HepG2 (cell line): ENCODE data around the gene RHOG. TPM values are rescaled to one million over a fixed set of nuclear protein-coding genes. Genes with fewer than 3 reads are reported as not detected.

Experiments used
- ATAC-seq: fragments of 200-7000 bp; cut with Tn5 transposase; 3 replicates; pipeline ENCODE4 v1.9.1; 2020; ENCODE audit warnings: mild to moderate bottlenecking, moderate library complexity
- Bru-seq: library from RNA; stranded (reverse); fragments of 400-500 nt; gene quantifications from one replicate; lab custom pipeline; 2021; lab: Mats Ljungman, UMichigan
- BruChase-seq, 2 experiments: library from RNA; stranded (reverse); fragments of 400-500 nt; gene quantifications; one replicate each; lab custom pipeline; 2021; lab: Mats Ljungman, UMichigan
- BruUV-seq: library from RNA; stranded (reverse); fragments of 400-500 nt; replicated peaks from 2 replicates; lab custom pipeline; 2021; lab: Mats Ljungman, UMichigan
- CTCF ChIA-PET: fragments of 300-600 bp; formaldehyde crosslinking; extraction: SDS; loops from one replicate; lab custom pipeline; 2021; ENCODE audit warnings: low total read pairs, inconsistent platforms, low intra/inter-chr PET ratio; lab: Yijun Ruan, JAX
- POLR2A ChIA-PET: fragments of 350-600 bp; sonication (Branson Sonifier 250); formaldehyde crosslinking; loops from one replicate; lab custom pipeline; 2020; ENCODE audit warnings: antibody characterized with exemption, inconsistent platforms; lab: Yijun Ruan, JAX
- DNase-seq: peaks from one replicate; pipeline ENCODE4 v3.0.0-alpha.2; 2015; ENCODE audit warnings: low spot score
- FAIRE-seq: peaks from 3 replicates; lab custom pipeline; 2011; peaks lifted over from hg19 to GRCh38; lab: Jason Lieb, UNC
- H2AFZ ChIP-seq: one replicate; pipeline ENCODE4 v1.6.1; 2011; ENCODE audit warnings: low read length, inconsistent platforms
- H3K27ac ChIP-seq: fragments of 300-600 bp; 3 replicates; pipeline ENCODE4 v1.8.0; 2011; ENCODE audit warnings: mixed run types, mild to moderate bottlenecking, mixed read lengths, low read length, inconsistent platforms; ENCODE audit not compliant: insufficient read depth; ENCODE audit errors: extremely low read length
- H3K27me3 ChIP-seq, 2 experiments: fragments of 200-600 bp in 1 of 2; 2 replicates in 1 of 2; 3 replicates in 1 of 2; pipeline versions ENCODE4 v1.6.0 to v1.8.0; 2011; ENCODE audit warnings: low read length in 2 of 2, mild to moderate bottlenecking in 2 of 2, moderate library complexity in 2 of 2, inconsistent platforms in 1 of 2; ENCODE audit not compliant: insufficient read depth in 2 of 2, control insufficient read depth in 1 of 2
- H3K36me3 ChIP-seq, 2 experiments: fragments of 200-600 bp in 1 of 2; replicated peaks in 1 of 2; 2 replicates in 1 of 2; 3 replicates in 1 of 2; pipeline versions ENCODE4 v1.5.1 to v1.8.0; 2011; ENCODE audit warnings: low read length in 2 of 2, inconsistent platforms in 1 of 2; ENCODE audit not compliant: insufficient read depth in 2 of 2, control insufficient read depth in 1 of 2
- H3K4me1 ChIP-seq: 2 replicates; pipeline ENCODE4 v1.5.1; 2012; ENCODE audit warnings: low read length, inconsistent platforms; ENCODE audit not compliant: insufficient read depth
- H3K4me2 ChIP-seq: 2 replicates; pipeline ENCODE4 v1.6.0; 2011; ENCODE audit warnings: low read depth, low read length, inconsistent platforms
- H3K4me3 ChIP-seq, 3 experiments: fragments of 200-600 bp in 1 of 3; sonication (generic), shearing (Covaris generic) in 1 of 3; replicated peaks in 1 of 3; 2 replicates each; pipeline ENCODE4 v1.5.1; 2011 to 2016; ENCODE audit warnings: low read length in 3 of 3, inconsistent platforms in 2 of 3, low read depth in 2 of 3, mild to moderate bottlenecking in 2 of 3, control low read depth in 1 of 3, mixed read lengths in 1 of 3; ENCODE audit not compliant: insufficient read depth in 1 of 3
- H3K79me2 ChIP-seq: one replicate; pipeline ENCODE4 v1.6.1; 2011; ENCODE audit warnings: low read length, inconsistent platforms; ENCODE audit not compliant: insufficient read depth
- H3K9ac ChIP-seq: 2 replicates; pipeline ENCODE4 v1.6.0; 2011; ENCODE audit warnings: mild to moderate bottlenecking, low read depth, low read length, inconsistent platforms; ENCODE audit not compliant: insufficient read depth
- H3K9me3 ChIP-seq: 2 replicates; pipeline ENCODE4 v1.5.1; 2012; ENCODE audit warnings: mild to moderate bottlenecking, low read length
- H4K20me1 ChIP-seq: 2 replicates; pipeline ENCODE4 v1.6.0; 2011; ENCODE audit warnings: inconsistent platforms, mild to moderate bottlenecking, low read length, moderate library complexity; ENCODE audit not compliant: insufficient read depth
- CBX1 ChIP-seq: IDR thresholded peaks from one replicate; pipeline ENCODE4 v1.6.1; 2016; ENCODE audit warnings: antibody characterized with exemption, low read depth
- KDM5A ChIP-seq: fragments of 200-600 bp; sonication (generic); IDR thresholded peaks from 2 replicates; pipeline ENCODE4 v1.7.0; 2018; ENCODE audit warnings: antibody characterized with exemption, mild to moderate bottlenecking, low read length, borderline replicate concordance
- NFE2L2 ChIP-seq: fragments of 150-350 bp; IDR thresholded peaks from 2 replicates; pipeline ENCODE4 v1.6.1; 2014; ENCODE audit warnings: low read length
- PCBP1 ChIP-seq: fragments of 200-400 bp; formaldehyde crosslinking; IDR thresholded peaks from 2 replicates; pipeline ENCODE4 v1.6.1; 2017; ENCODE audit warnings: mild to moderate bottlenecking, low read depth, low read length, borderline replicate concordance
- SAP130 ChIP-seq: IDR thresholded peaks from 2 replicates; pipeline ENCODE4 v1.6.1; 2016; ENCODE audit warnings: low read depth
- SYNCRIP ChIP-seq: fragments of 200-400 bp; formaldehyde crosslinking; IDR thresholded peaks from 2 replicates; pipeline ENCODE4 v1.6.1; 2018; ENCODE audit warnings: mild to moderate bottlenecking, low read depth, low read length; ENCODE audit not compliant: insufficient read depth
- YEATS4 ChIP-seq: sonication (generic); formaldehyde crosslinking; IDR thresholded peaks from 2 replicates; pipeline ENCODE4 v1.4.0; 2020; ENCODE audit warnings: missing genetic modification reagents, borderline replicate concordance
- ZNF318 ChIP-seq: sonication (generic); formaldehyde crosslinking; IDR thresholded peaks from 2 replicates; pipeline ENCODE4 v1.4.0; 2020; ENCODE audit warnings: mild to moderate bottlenecking, missing genetic modification reagents
- WGBS: methylation state at CpG from one replicate; pipeline ENCODE4 v1.1.6; 2017; ENCODE audit warnings: low lambda C conversion rate; 5-methylcytosine and 5-hydroxymethylcytosine counted together
- in situ Hi-C: cut with HindIII; loops from 2 replicates; pipeline ENCODE4 v1.10.0; 2017; ENCODE audit warnings: low pct_unique_long_range_greater_than_20kb; ENCODE audit not compliant: extremely low pct_ligation_motif_present
- intact Hi-C: fragments of 100-400 bp; cut with micrococcal nuclease; formaldehyde crosslinking; loops from one replicate; pipeline ENCODE4 v1.10.0; 2022; ENCODE audit not compliant: unreplicated experiment
- long read RNA-seq, 2 experiments: library from RNA in 1 of 2; library from polyadenylated mRNA in 1 of 2; stranded (forward) in 1 of 2; unstranded in 1 of 2; transcript quantifications; one replicate each; pipeline ENCODE4 v2.0.0, GENCODE V29; 2019 to 2022
- polyA minus RNA-seq, 3 experiments: library from RNA; depleted of rRNA, polyadenylated mRNA; stranded (reverse); fragments of >200 nt; gene quantifications; 2 replicates each; pipeline ENCODE4 v1.2.3, GENCODE V29; 2011; ENCODE audit warnings: low replicate concordance in 1 of 3
- polyA plus RNA-seq, 8 experiments: library from polyadenylated mRNA; depleted of rRNA in 3 of 8; stranded (reverse) in 7 of 8; unstranded in 1 of 8; fragments of >200 nt; fragmentation: Illumina TruSeq in 4 of 8; extraction: Trizol in 4 of 8; gene quantifications; 2 replicates each; pipeline versions ENCODE4 v1.2.1 to v1.2.3, GENCODE V29; 2011 to 2016; ENCODE audit warnings: low read depth in 4 of 8, missing spikeins in 1 of 8, mixed read lengths in 1 of 8; ENCODE audit not compliant: insufficient read depth in 1 of 8
- total RNA-seq, 5 experiments: library from RNA; depleted of rRNA; stranded (reverse); fragments of >200 nt; fragmentation: Illumina TruSeq; extraction: Trizol; gene quantifications; 2 replicates each; pipeline ENCODE4 v1.2.3, GENCODE V29; 2016; ENCODE audit warnings: low read depth in 1 of 5

The RHOG gene
- total RNA-seq (2016; rRNA removed; fragmentation: Illumina TruSeq; extraction: Trizol) (7.7 TPM in 2 replicates), polyA plus RNA-seq (2011; rRNA removed) (23.4 and 27.1 TPM in 2 replicates), polyA minus RNA-seq (2011; rRNA and poly(A)+ RNA removed; ENCODE audit: low replicate concordance) (83.5 and 114 TPM in 2 replicates), Bru-seq, nascent RNA (percentile 58 among the genes with signal in this experiment), BruChase-seq, experiment 1, labeled RNA remaining after a 6-hour chase (percentile 56 among the genes with signal in this experiment), BruChase-seq, experiment 2, labeled RNA remaining after a 2-hour chase (percentile 52 among the genes with signal in this experiment)
- 2.6 and 3.6 TPM in 2 replicates for total RNA-seq (2016; cell fraction: cytosol; rRNA removed; fragmentation: Illumina TruSeq; extraction: Trizol; ENCODE audit: low read depth)
- 5.8 and 6.8 TPM in 2 replicates for total RNA-seq (2016; cell fraction: insoluble cytoplasmic fraction; rRNA removed; fragmentation: Illumina TruSeq; extraction: Trizol)
- total RNA-seq (2016; cell fraction: membrane; rRNA removed; fragmentation: Illumina TruSeq; extraction: Trizol): 5.8 and 7.4 TPM in 2 replicates
- 5.9 and 6.2 TPM in 2 replicates for total RNA-seq (2016; cell fraction: nucleus; rRNA removed; fragmentation: Illumina TruSeq; extraction: Trizol)
- polyA plus RNA-seq (2011; cell fraction: cytosol; rRNA removed): 28.2 and 39.4 TPM in 2 replicates
- 16.2 and 18.8 TPM in 2 replicates for polyA plus RNA-seq (2011; cell fraction: nucleus; rRNA removed)
- polyA plus RNA-seq (2012): 15.8 and 27.4 TPM in 2 replicates
- polyA plus RNA-seq (2016; cell fraction: cytosol; fragmentation: Illumina TruSeq; extraction: Trizol; ENCODE audit: low read depth): 9.6 and 10.7 TPM in 2 replicates
- polyA plus RNA-seq (2016; cell fraction: insoluble cytoplasmic fraction; fragmentation: Illumina TruSeq; extraction: Trizol; ENCODE audit: low read depth): 21.0 and 25.0 TPM in 2 replicates
- 18.5 and 19.3 TPM in 2 replicates for polyA plus RNA-seq (2016; cell fraction: membrane; fragmentation: Illumina TruSeq; extraction: Trizol; ENCODE audit: low read depth)
- 22.3 and 26.4 TPM in 2 replicates for polyA plus RNA-seq (2016; cell fraction: nucleus; fragmentation: Illumina TruSeq; extraction: Trizol; ENCODE audit: insufficient read depth, low read depth)
- polyA minus RNA-seq (2011; cell fraction: cytosol; rRNA and poly(A)+ RNA removed): 21.8 and 27.6 TPM in 2 replicates
- polyA minus RNA-seq (2011; cell fraction: nucleus; rRNA and poly(A)+ RNA removed): 11.5 and 17.4 TPM in 2 replicates
- long read RNA-seq, experiment 1, transcript RHOG-201 (2 exons, 1,319 nt): major isoform, 27 of 35 reads
- long read RNA-seq, experiment 1, partial matches to known transcripts: 7 of 35 reads
- long read RNA-seq, experiment 1, other reads (novel, unspliced or antisense): 1 of 35 reads
- long read RNA-seq, experiment 2, transcript RHOG-201 (2 exons, 1,319 nt): major isoform, 75 of 118 reads
- long read RNA-seq, experiment 2, partial matches to known transcripts: 39 of 118 reads
- long read RNA-seq, experiment 2, other reads (novel, unspliced or antisense): 2 of 118 reads

- no TSS peak for BruUV-seq
- peak within 1 kb of the TSS; percentile 9 for H2AFZ ChIP-seq
- peaks cover 5% of the 10 kb centered on the region; the same call in 1 of the 2 replicates for H4K20me1 ChIP-seq
- peak; percentile 85 for ATAC-seq
- H3K36me3 ChIP-seq: no peaks in the 10 kb centered on the region; a peak in 1 of 5 replicates
- no peak for FAIRE-seq
- H3K4me3 ChIP-seq: peak within 1 kb of the TSS; percentile 79 to 84 (median 83)
- peak within 1 kb of the TSS; percentile 75 for H3K27ac ChIP-seq
- DNase-seq: peak; percentile 35
- intact Hi-C loops: loop anchor here (1.0 to 2.0 kb wide), 3 partner anchors 14 to 32 kb away; partner anchors contain the start of genes PGAP2 and STIM1
- peak within 1 kb of the TSS; percentile 73 for H3K9ac ChIP-seq
- H3K4me1 ChIP-seq: peaks cover 46% of the 10 kb centered on the region
- H3K9me3 ChIP-seq: no peaks in the 10 kb centered on the region
- ChIA-PET POLR2A (interaction anchor here (0.5 to 4.8 kb wide), 16 partner anchors 8 to 220 kb away, joined by 3 to 42 read pairs (median 4); partner anchors contain the start of genes NUP98, PGAP2 and STIM1), CTCF (interaction anchor here (1.5 kb wide), 1 partner anchor 16 kb away, joined by 15 read pairs; no protein-coding TSS in a partner anchor)
- peaks cover 20% of the 10 kb centered on the region for H3K79me2 ChIP-seq
- in situ Hi-C loops: no loop called here
- H3K4me2 ChIP-seq: peak within 1 kb of the TSS; percentile 97
- WGBS: 0% methylated on average over 6 of the region's 42 CpGs
- H3K27me3 ChIP-seq: no peaks in the 10 kb centered on the region; a peak in 1 of 5 replicates
- TF ChIP-seq SAP130 (CRISPR knock-in tag) (peak; percentile 57; the same call in 1 of the 2 replicates), KDM5A (peak; percentile 25; the same call in 1 of the 2 replicates), ZNF318 (CRISPR knock-in tag) (no peak), YEATS4 (CRISPR knock-in tag) (no peak), PCBP1 (peak; percentile 67; the same call in 1 of the 2 replicates), CBX1 (peak; percentile 16), SYNCRIP (no peak), NFE2L2 (no peak)
These were observed at the start of gene RHOG for GRCh38 chr11:3840870-3841425. TSS of gene RHOG (minus strand) at chr11:3840959. CDS start at chr11:3828138, 12,821 bp downstream.
